ENCODE results near the gene NXNL2.

- TF ChIP-seq EZH2 (IDR thresholded peaks at IDR 0.05) (no peak), CTCF (IDR thresholded peaks at IDR 0.05 in 2 of 3, conservative IDR thresholded peaks at IDR 0.05 in 1 of 3; ENCODE audit: borderline replicate concordance in 1 of 3, insufficient read depth in 1 of 3, low read depth in 2 of 3, low read length in 2 of 3) (no peak), POLR2A (IDR thresholded peaks at IDR 0.05; ENCODE audit: borderline replicate concordance, extremely low read depth, insufficient read depth, insufficient read length) (no peak), YY1 (IDR thresholded peaks at IDR 0.05; ENCODE audit: extremely low read depth, insufficient replicate concordance, low read depth, low read length) (no peak), POLR2AphosphoS5 (IDR thresholded peaks at IDR 0.05; ENCODE audit: low read depth, low read length) (no peak), REST (IDR thresholded peaks at IDR 0.05; ENCODE audit: low read depth) (no peak), FOSL1 (IDR thresholded peaks at IDR 0.05; ENCODE audit: low read depth) (no peak)
Observed at GRCh38 chr9:88571419-88571818, 36.4 kb downstream of the NXNL2 start.

Data from HCT116 (cell line).